ENCODE measurements around the gene TMEM132C. TPM values are rescaled to one million over a fixed set of nuclear protein-coding genes. Genes with fewer than 3 reads are reported as not detected.

The TMEM132C gene
- total and polyA plus RNA-seq, 2 of the 4 experiments (the other 2 are of a cell fraction), result not detected

GRCh38 chr12:128662101-128662500, 395.1 kb downstream of the TMEM132C start:
- intact Hi-C loops (cut with micrococcal nuclease) (no loop called here), in situ Hi-C loops (cut with MboI; ENCODE audit: low sequenced_read_pairs) (no loop called here), dilution Hi-C loops (cut with HindIII; ENCODE audit: low sequenced_read_pairs, unreplicated experiment) (no loop called here)
- no CpG with 5 or more reads among the region's 1 CpG for WGBS, 2 experiments (ENCODE audit: extremely low coverage in 2 of 2, insufficient read length in 1 of 2)
- POLR2A ChIA-PET (ENCODE audit: unreplicated experiment), result no interaction called here
- no peak overlapping the region for H4K8ac ChIP-seq (ENCODE audit: low read depth in 2 of 2, low read length in 2 of 2)
- ATAC-seq (ENCODE audit: low read depth) (no peak), DNase-seq (no peak)
- no peaks in the 10 kb centered on the region; the same call in 1 of the 2 replicates for H4K20me1 ChIP-seq (ENCODE audit: insufficient read depth, low read length)
- no peak overlapping the region for H3K23ac ChIP-seq (ENCODE audit: low read depth, low read length)
- H2BK20ac ChIP-seq (ENCODE audit: low read depth, low read length), result no peak overlapping the region
- H3K27me3 ChIP-seq (ENCODE audit: control insufficient read depth, insufficient read depth, low read length), result no peaks in the 10 kb centered on the region
- no peak overlapping the region for H3K56ac ChIP-seq (ENCODE audit: extremely low read depth, insufficient read depth, low read length)
- CTCF ChIA-PET, result no interaction called here
- no peak overlapping the region for H3K4me2 ChIP-seq (ENCODE audit: low read depth, low read length)
- H2BK5ac ChIP-seq (ENCODE audit: low read depth, low read length, poor library complexity, severe bottlenecking), result no peak overlapping the region
- no peak overlapping the region for H2BK120ac ChIP-seq (ENCODE audit: low read depth, low read length)
- TF ChIP-seq MAFK (IDR thresholded peaks at IDR 0.05; ENCODE audit: low read depth, low read length) (no peak), USF2 (IDR thresholded peaks at IDR 0.05; ENCODE audit: low read depth, low read length) (no peak), RFX5 (IDR thresholded peaks at IDR 0.05; ENCODE audit: low read depth, low read length) (no peak), POLR2A (IDR thresholded peaks at IDR 0.05; ENCODE audit: low read depth, low read length) (no peak), MXI1 (IDR thresholded peaks at IDR 0.05; ENCODE audit: borderline replicate concordance, low read depth, low read length) (no peak), CEBPB (IDR thresholded peaks at IDR 0.05; ENCODE audit: low read depth, low read length) (no peak), MAZ (IDR thresholded peaks at IDR 0.05; ENCODE audit: borderline replicate concordance, low read depth, low read length) (no peak), RCOR1 (IDR thresholded peaks at IDR 0.05; ENCODE audit: insufficient replicate concordance, low read length) (no peak), BHLHE40 (IDR thresholded peaks at IDR 0.05; ENCODE audit: low read depth, low read length) (no peak), CHD1 (IDR thresholded peaks at IDR 0.05; ENCODE audit: low read depth, low read length) (no peak)
- H4K5ac ChIP-seq (ENCODE audit: low read depth, low read length), result no peak overlapping the region
- H2AK5ac ChIP-seq (ENCODE audit: low read depth, low read length), result no peak overlapping the region
- no peak overlapping the region for H3K27ac ChIP-seq (ENCODE audit: insufficient read depth, low read length)
- no peak overlapping the region for H3K14ac ChIP-seq (replicated peaks; ENCODE audit: low read depth, low read length)
- no peaks in the 10 kb centered on the region for H3K9me1 ChIP-seq (ENCODE audit: insufficient read depth, low read length)
- no peaks in the 10 kb centered on the region for H3K4me1 ChIP-seq (ENCODE audit: control insufficient read depth, insufficient read depth, low read length)
- no peak overlapping the region for H2BK15ac ChIP-seq (ENCODE audit: low read depth, low read length)
- H2AFZ ChIP-seq (replicated peaks; ENCODE audit: low read length, poor library complexity), result no peak overlapping the region
- no TSS peak for BruUV-seq (replicated peaks)
- H3K9ac ChIP-seq (ENCODE audit: low read depth, low read length), result no peak overlapping the region
- no peak overlapping the region for H3K18ac ChIP-seq (ENCODE audit: low read depth, low read length)
- no peak overlapping the region for H3K4me3 ChIP-seq (ENCODE audit: insufficient read depth, low read depth, low read length)
- H3K4ac ChIP-seq (ENCODE audit: low read depth, low read length), result no peak overlapping the region
- H3K36me3 ChIP-seq (ENCODE audit: control insufficient read depth, insufficient read depth, low read length), result no peaks in the 10 kb centered on the region
- no peak overlapping the region for H2AK9ac ChIP-seq (replicated peaks; ENCODE audit: low read depth, low read length, poor library complexity)
- no peak overlapping the region for H4K91ac ChIP-seq (ENCODE audit: insufficient read depth, low read depth, low read length)
- peaks cover 35% of the 10 kb centered on the region for H3K9me3 ChIP-seq (ENCODE audit: control insufficient read depth, insufficient read depth, low read length)
- H3K79me1 ChIP-seq (ENCODE audit: low read depth in 1 of 2, low read length in 2 of 2), result no peaks in the 10 kb centered on the region

Data from IMR-90 (cell line).